ENCODE data around the gene MTHFS.

MTHFS gene

DNA sequence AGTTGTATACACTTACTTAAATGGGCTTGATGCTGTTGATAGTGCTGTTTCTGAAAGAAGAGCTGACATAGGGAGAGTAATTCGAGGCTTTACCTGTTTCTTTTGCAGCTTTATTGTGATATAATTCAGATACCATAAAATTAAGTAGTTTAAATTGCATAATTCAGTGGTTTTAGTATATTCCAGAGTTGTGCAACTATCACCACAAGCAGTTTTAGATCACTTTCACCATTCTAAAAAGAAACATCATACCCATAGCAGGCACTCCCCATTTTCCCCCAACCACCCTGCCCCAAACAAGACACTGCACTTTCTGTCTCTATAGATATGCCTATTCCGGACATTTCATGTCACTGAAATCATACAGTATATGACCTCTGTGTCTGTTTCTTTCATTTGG, 98.5 kb downstream of the MTHFS start:
- no peak for DNase-seq (ENCODE audit: low read depth)
- no peak overlapping the region for H3K4me3 ChIP-seq (ENCODE audit: low read depth, low read length)
- TF ChIP-seq, protein P1, sequence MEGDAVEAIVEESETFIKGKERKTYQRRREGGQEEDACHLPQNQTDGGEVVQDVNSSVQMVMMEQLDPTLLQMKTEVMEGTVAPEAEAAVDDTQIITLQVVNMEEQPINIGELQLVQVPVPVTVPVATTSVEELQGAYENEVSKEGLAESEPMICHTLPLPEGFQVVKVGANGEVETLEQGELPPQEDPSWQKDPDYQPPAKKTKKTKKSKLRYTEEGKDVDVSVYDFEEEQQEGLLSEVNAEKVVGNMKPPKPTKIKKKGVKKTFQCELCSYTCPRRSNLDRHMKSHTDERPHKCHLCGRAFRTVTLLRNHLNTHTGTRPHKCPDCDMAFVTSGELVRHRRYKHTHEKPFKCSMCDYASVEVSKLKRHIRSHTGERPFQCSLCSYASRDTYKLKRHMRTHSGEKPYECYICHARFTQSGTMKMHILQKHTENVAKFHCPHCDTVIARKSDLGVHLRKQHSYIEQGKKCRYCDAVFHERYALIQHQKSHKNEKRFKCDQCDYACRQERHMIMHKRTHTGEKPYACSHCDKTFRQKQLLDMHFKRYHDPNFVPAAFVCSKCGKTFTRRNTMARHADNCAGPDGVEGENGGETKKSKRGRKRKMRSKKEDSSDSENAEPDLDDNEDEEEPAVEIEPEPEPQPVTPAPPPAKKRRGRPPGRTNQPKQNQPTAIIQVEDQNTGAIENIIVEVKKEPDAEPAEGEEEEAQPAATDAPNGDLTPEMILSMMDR (conservative IDR thresholded peaks at IDR 0.05; ENCODE audit: low read depth, low read length) = no peak

All from choroid plexus epithelial cell (primary cell).